Measurements from ENCODE around the gene BAZ1A.

GRCh38 chr14:34785223-34786006, 89.7 kb downstream of the BAZ1A start:
- TF ChIP-seq CTCF (IDR thresholded peaks at IDR 0.05) (no peak), POLR2A (IDR thresholded peaks at IDR 0.05) (no peak)
